ENCODE data around the gene MROH2B. TPM values are rescaled to one million over a fixed set of nuclear protein-coding genes. Genes with fewer than 3 reads are reported as not detected.

The MROH2B gene
- total RNA-seq, 2 donors from 2014 or later, result 7.3 TPM; not detected in 1

DNA sequence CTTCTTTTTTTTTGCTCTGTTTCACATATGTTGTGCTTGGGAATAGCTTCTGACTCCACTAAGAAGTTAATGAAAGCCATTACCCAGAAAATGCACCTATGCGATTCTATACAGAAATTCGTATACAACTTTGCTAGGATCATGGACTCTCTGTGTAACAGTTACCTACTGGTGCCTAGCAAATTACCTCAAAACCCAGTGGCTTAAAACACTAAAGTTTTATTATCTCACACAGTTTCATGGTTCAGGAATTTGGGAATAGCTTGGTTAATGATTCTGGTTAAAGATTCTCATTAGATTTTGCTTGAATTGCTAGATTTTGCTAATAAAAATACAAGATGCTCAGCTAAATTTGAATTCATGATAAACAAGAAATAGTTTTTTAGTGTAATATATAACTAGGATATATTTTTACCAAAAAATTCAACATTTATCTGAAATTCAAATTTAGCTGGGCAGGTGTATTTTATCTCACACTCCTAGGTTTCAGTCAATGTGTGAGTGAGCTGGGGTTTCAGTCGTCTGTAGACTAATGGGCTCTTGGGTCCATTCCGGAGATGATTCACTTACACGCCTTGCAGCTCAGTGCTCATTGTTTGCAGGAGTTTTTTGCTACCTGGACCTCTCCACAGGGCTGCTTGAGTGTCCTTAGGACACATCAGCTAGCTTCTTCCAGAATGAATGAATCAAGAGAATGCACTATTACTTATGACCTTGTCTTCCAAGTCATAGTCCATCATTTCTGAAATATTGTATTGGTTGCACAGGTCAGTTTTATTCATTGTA, 75.1 kb downstream of the MROH2B start:
- TF ChIP-seq POLR2AphosphoS5 (IDR thresholded peaks at IDR 0.05), result no peak
- WGBS, result 80% methylated on average over 5 of the region's 5 CpGs
- no peaks in the 10 kb centered on the region for H3K9me3 ChIP-seq
- H3K27me3 ChIP-seq (replicated peaks; ENCODE audit: insufficient read depth), result no peaks in the 10 kb centered on the region
- intact Hi-C loops (cut with DNase I), result no loop called here
- no peak overlapping the region for H3K27ac ChIP-seq
- H3K4me1 ChIP-seq (replicated peaks), result no peaks in the 10 kb centered on the region
- no peak overlapping the region for H3K4me3 ChIP-seq
- no peak for DNase-seq (ENCODE audit: low spot score)
- no peaks in the 10 kb centered on the region for H3K36me3 ChIP-seq

DNA sequence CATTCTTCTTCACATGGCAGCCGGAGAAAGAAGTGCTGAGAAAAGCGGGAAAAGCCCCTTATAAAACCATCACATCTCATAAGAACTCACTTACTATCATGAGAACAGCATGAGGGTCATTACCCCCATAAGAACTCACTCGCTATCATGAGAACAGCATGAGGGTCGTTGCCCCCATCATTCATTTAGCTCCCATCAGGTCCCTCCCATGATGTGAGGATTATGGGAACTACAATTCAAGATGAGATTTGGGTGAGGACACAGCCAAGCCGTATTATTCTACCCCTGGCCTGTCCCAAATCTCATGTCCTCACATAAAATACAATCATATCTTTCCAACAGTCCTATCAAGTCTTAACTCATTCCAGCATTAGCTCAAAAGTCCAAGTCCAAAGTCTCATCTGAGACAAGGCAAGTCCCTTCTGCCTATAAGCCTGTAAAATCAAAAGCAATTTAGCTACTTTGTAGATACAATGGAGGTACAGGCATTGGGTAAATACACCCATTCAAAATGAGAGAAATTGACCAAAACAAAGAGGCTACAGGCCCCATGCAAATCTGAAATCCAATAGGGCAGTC, 79.1 kb downstream of the MROH2B start:
- Histone ChIP-seq H3K36me3 (no peaks in the 10 kb centered on the region), H3K4me3 (no peak overlapping the region), H3K27ac (peak overlapping the region in 1 of 2 donors; percentile 15), H3K9me3 (no peaks in the 10 kb centered on the region), H3K27me3 (replicated peaks; ENCODE audit: insufficient read depth) (no peaks in the 10 kb centered on the region), H3K4me1 (replicated peaks) (no peaks in the 10 kb centered on the region)
- 57% methylated on average over 5 of the region's 5 CpGs for WGBS
- TF ChIP-seq CTCF (IDR thresholded peaks at IDR 0.05) (no peak), POLR2AphosphoS5 (IDR thresholded peaks at IDR 0.05) (no peak), POLR2A (IDR thresholded peaks at IDR 0.05) (no peak)
- no peak for DNase-seq (ENCODE audit: low spot score)
- intact Hi-C loops (cut with DNase I), result no loop called here

DNA sequence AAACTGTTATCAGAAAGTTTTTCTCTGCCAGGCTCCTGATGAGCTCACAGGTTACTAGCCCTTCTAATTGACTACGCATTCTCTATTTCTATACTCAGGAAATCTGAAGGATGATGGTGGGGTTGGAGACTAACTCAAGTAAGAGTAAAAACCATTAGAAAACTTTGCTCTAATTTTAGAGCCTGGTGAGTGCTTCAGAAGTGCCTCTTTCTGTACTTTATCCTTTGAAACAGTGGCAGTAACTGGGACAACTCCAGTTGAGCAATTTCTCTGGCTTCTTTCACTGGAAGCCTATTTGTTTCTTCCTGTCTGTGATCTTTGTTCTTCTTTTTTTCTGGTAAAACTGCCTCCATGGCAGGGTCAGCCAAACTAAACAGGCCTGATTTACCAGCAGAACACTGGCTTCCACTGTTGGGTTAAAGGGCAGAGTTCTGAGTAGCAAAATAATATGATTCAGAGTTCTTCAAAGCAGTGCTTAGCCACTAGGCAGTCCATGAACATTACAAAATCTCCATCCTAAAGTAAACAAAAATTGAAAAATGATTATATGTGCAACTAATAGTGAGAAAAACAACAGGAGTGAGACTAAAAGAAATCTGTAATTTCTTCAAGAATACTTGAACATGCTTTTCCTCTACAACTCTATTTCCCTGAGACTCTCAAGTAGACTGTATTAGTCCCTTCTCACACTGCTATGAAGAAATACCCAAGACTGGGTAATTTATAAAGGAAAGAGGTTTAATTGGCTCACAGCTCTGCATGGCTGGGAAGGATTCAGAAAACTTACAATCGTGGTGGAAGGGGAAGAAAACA, 79.8 kb downstream of the MROH2B start:
- 14% methylated on average over 2 of the region's 2 CpGs for WGBS
- Histone ChIP-seq H3K4me3 (no peak overlapping the region), H3K36me3 (no peaks in the 10 kb centered on the region), H3K4me1 (replicated peaks) (no peaks in the 10 kb centered on the region), H3K27ac (peak overlapping the region in 1 of 2 donors; percentile 15), H3K9me3 (no peaks in the 10 kb centered on the region), H3K27me3 (replicated peaks; ENCODE audit: insufficient read depth) (no peaks in the 10 kb centered on the region)
- TF ChIP-seq POLR2AphosphoS5 (IDR thresholded peaks at IDR 0.05) (peak; percentile 54), CTCF (IDR thresholded peaks at IDR 0.05) (no peak)
- DNase-seq (ENCODE audit: low spot score), result no peak
- intact Hi-C loops (cut with DNase I), result no loop called here

DNA sequence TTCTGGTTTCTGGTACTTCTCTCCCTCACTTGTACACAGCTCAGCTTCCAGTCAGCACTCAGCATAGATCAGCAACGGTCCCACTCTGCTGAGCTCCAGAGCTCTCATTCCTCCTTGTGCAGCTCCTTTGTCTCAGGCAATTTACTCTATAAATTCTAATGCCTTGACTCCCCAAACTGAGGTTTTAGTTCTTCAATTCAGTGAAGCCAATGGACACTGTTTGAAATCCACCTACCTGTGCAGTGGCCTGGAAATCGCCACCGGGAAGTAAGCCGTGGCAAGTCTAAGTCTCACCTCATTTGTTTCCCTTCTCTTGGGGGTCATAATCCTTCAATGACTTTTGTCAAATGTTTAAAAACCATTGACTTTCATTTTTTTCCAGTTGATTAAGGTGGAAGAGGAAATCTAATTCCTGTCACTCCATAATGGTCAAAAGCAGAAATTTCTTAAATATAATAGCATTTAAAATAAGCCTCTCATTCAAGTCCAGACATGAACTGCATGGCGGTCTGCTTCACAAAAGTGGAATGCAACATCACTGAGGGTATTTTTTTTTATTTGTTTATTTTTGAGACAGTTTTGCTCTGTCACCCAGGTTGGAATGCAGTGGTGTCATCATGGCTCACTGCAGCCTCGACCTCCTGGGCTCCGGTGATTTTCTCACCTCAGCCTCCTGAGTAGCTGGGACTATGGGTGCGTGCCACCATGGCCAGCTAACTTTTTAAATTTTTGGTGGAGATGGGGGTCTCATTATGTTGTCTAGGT, 82.2 kb downstream of the MROH2B start:
- 71% methylated on average over 8 of the region's 8 CpGs for WGBS
- intact Hi-C loops (cut with DNase I), result no loop called here
- TF ChIP-seq POLR2A (IDR thresholded peaks at IDR 0.05) (no peak), CTCF (IDR thresholded peaks at IDR 0.05) (no peak), POLR2AphosphoS5 (IDR thresholded peaks at IDR 0.05) (no peak)

DNA sequence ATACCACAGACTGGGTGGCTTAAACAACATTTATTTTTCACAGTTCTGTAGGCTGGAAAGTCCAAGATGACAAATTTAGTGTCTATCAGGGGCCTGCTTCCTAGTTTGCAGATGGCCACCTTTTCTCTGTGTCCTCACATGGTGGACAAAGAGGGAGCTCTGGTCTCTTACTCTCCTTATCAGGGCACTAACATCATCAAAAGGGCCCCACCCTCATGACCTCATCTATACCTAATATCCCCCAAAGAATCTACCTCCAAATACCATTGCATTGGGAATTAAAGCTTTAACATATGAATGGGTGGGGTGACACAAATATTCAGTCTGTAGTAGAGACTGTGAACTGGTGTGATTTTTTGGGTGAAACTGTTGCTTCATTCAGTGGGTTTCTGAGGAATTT, 83.8 kb downstream of the MROH2B start:
- no peak for DNase-seq (ENCODE audit: low spot score)
- intact Hi-C loops (cut with DNase I), result no loop called here
- TF ChIP-seq CTCF (IDR thresholded peaks at IDR 0.05), result no peak
- no peak for TF ChIP-seq POLR2A (IDR thresholded peaks at IDR 0.05)
- TF ChIP-seq POLR2AphosphoS5 (IDR thresholded peaks at IDR 0.05), result no peak
- no peaks in the 10 kb centered on the region for H3K36me3 ChIP-seq
- no peak overlapping the region for H3K4me3 ChIP-seq
- no peak overlapping the region for H3K27ac ChIP-seq
- no peaks in the 10 kb centered on the region for H3K9me3 ChIP-seq
- H3K27me3 ChIP-seq (replicated peaks; ENCODE audit: insufficient read depth), result no peaks in the 10 kb centered on the region
- H3K4me1 ChIP-seq (replicated peaks), result no peaks in the 10 kb centered on the region

More for the DNA sequence above, 82.2 kb downstream of the MROH2B start:
- no peaks in the 10 kb centered on the region for H3K4me1 ChIP-seq (replicated peaks)
- no peak overlapping the region for H3K4me3 ChIP-seq
- no peak overlapping the region for H3K27ac ChIP-seq
- H3K9me3 ChIP-seq, result no peaks in the 10 kb centered on the region
- no peak for DNase-seq (ENCODE audit: low spot score)
- H3K36me3 ChIP-seq, result no peaks in the 10 kb centered on the region
- H3K27me3 ChIP-seq (replicated peaks; ENCODE audit: insufficient read depth), result no peaks in the 10 kb centered on the region

Measured in prostate gland (tissue), 2 donors.